Mammary epithelial cell (primary cell): Measurements from ENCODE around the gene SALL4.

ENCODE experiments used
- CTCF ChIP-seq, 2 donors: IDR thresholded peaks in 1 of 2; conservative IDR thresholded peaks in 1 of 2; 2 replicates each; pipeline ENCODE4 v1.5.1; 2011 to 2012; ENCODE audit warnings: inconsistent platforms in 2 of 2, low read length in 2 of 2, mild to moderate bottlenecking in 2 of 2, control low read depth in 1 of 2, low read depth in 1 of 2; ENCODE audit not compliant: insufficient read depth in 1 of 2; ENCODE audit errors: extremely low read depth in 1 of 2
- EZH2 ChIP-seq: IDR thresholded peaks from 2 replicates; pipeline ENCODE4 v1.6.1; 2012; ENCODE audit warnings: low read length, inconsistent platforms, borderline replicate concordance

- TF ChIP-seq CTCF (conservative IDR thresholded peaks at IDR 0.05 in 1 of 2, IDR thresholded peaks at IDR 0.05 in 1 of 2; ENCODE audit: extremely low read depth in 1 of 2, insufficient read depth in 1 of 2, low read depth in 1 of 2, low read length in 2 of 2) (no peak), EZH2 (no peak)
Measured at GRCh38 chr20:51745804-51746203, 56.5 kb downstream of the SALL4 start.
